ENCODE results near the gene JSRP1. TPM values are rescaled to one million over a fixed set of nuclear protein-coding genes. Genes with fewer than 3 reads are reported as not detected.
A peak's percentile ranks its signal among the peaks of the same experiment; 100 is the strongest.

JSRP1 gene
- total and polyA plus RNA-seq, 2 experiments from 2014 or later = 0.30 to 0.93 TPM

DNA sequence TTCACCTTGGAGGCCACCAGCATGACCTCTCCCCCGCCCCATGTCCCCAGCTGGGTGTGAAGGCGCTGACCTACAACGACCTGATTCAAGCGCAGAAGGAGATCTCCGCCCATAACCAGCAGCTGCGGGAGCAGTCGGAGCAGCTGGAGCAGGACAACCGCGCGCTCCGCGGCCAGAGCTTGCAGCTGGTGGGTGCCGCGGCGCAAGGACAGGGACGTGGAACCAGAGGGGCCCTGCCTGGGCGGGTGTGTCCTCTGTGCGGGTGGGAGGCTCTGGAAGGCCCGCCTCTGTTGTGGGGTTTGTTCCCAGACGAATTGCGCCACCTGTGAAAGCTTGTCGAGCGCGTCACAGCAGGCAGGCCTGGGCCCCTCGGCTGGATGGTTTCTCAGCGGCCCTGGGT lies 42.4 kb downstream of the JSRP1 start:
- WGBS (ENCODE audit: low lambda C conversion rate, missing lambda C conversion rate) = 93% methylated on average over 25 of the region's 26 CpGs
- peak overlapping the region; percentile 92 for H3K27ac ChIP-seq
- H3K4me3 ChIP-seq = no peak overlapping the region

DNA sequence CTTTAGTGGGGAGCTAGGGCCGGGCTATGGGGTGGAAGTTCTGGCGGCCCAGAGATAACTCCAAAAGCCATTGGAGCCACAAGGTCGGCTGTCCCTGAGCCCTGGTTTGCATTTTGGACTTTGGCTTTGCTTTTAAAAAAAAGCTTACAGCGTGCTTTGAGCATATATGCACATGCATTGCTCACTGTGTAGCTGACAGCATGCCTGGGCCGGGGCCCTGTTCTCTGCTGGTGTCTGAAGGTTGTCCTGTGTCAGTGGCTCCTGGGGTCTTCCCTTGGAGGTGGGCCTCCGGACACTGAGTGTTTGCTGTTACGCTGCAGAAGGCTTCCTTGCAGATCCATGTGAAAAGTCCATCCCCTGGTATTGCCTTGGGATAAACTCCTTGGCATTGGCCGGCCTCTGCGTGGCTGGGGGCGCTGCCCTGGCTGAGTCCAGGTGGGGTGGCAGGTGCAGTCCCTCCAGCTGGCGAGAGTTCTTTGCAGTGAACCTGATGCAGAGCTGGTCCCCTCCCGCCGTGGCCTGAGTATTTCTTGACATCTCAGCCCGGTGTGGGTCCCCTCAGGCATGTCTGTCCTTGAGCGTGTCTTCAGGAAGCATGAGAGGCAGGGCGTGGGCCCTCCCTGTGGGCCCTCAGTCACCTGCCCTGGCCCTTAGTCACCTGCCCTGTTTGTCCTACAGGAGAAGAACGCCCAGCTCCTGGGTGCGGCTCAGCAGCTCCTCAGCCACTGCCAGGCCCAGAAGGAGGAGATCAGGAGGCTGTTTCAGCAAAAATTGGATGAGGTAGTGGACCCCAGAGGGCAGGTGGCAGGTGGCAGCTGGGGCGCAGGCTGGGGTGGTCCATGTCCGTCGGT lies 43.1 kb downstream of the JSRP1 start:
- Histone ChIP-seq H2AFZ (no peak overlapping the region), H3K9me3 (ENCODE audit: low read depth) (no peaks in the 10 kb centered on the region), H4K20me1 (ENCODE audit: insufficient read depth, poor library complexity, severe bottlenecking) (no peaks in the 10 kb centered on the region), H3K79me2 (no peaks in the 10 kb centered on the region), H3K27ac (peak overlapping the region; percentile 92), H3K4me3 (no peak overlapping the region), H3K4me1 (ENCODE audit: insufficient read depth) (peaks cover 21% of the 10 kb centered on the region), H3K27me3 (no peaks in the 10 kb centered on the region), H3K4me2 (no peak overlapping the region), H3K9me2 (replicated peaks; ENCODE audit: insufficient read depth) (no peaks in the 10 kb centered on the region), H3K36me3 (replicated peaks; ENCODE audit: insufficient read depth, low read depth) (no peaks in the 10 kb centered on the region)
- DNase-seq (ENCODE audit: low spot score) = peak; percentile 77
- no peak for TF ChIP-seq EZH2 (IDR thresholded peaks at IDR 0.05; ENCODE audit: borderline replicate concordance)
- WGBS (ENCODE audit: low lambda C conversion rate, missing lambda C conversion rate) = 80% methylated on average over 21 of the region's 21 CpGs

More for the DNA sequence above, 42.4 kb downstream of the JSRP1 start:
- no peaks in the 10 kb centered on the region for H3K9me3 ChIP-seq (ENCODE audit: low read depth)
- H4K20me1 ChIP-seq (ENCODE audit: insufficient read depth, poor library complexity, severe bottlenecking) = no peaks in the 10 kb centered on the region
- H3K4me1 ChIP-seq (ENCODE audit: insufficient read depth) = peaks cover 18% of the 10 kb centered on the region
- no peak overlapping the region for H2AFZ ChIP-seq
- no peaks in the 10 kb centered on the region for H3K9me2 ChIP-seq (replicated peaks; ENCODE audit: insufficient read depth)
- no peaks in the 10 kb centered on the region for H3K36me3 ChIP-seq (replicated peaks; ENCODE audit: insufficient read depth, low read depth)
- no peaks in the 10 kb centered on the region for H3K79me2 ChIP-seq
- H3K27me3 ChIP-seq = no peaks in the 10 kb centered on the region
- H3K4me2 ChIP-seq = no peak overlapping the region
- no peak for TF ChIP-seq CTCF (IDR thresholded peaks at IDR 0.05; ENCODE audit: poor library complexity)
- TF ChIP-seq EZH2 (IDR thresholded peaks at IDR 0.05; ENCODE audit: borderline replicate concordance) = no peak
- TF ChIP-seq EZH2phosphoT487 (IDR thresholded peaks at IDR 0.05; ENCODE audit: low read depth, severe bottlenecking, unreplicated experiment) = no peak
- no peak for DNase-seq (ENCODE audit: low spot score)

GRCh38 chr19:2210987-2211740 lies 45.1 kb downstream of the JSRP1 start:
- Histone ChIP-seq H3K4me2 (no peak overlapping the region), H3K79me2 (no peaks in the 10 kb centered on the region), H3K4me3 (no peak overlapping the region), H3K36me3 (replicated peaks; ENCODE audit: insufficient read depth, low read depth) (no peaks in the 10 kb centered on the region), H2AFZ (no peak overlapping the region), H3K9me3 (ENCODE audit: low read depth) (no peaks in the 10 kb centered on the region), H3K27ac (peak overlapping the region; percentile 92), H4K20me1 (ENCODE audit: insufficient read depth, poor library complexity, severe bottlenecking) (no peaks in the 10 kb centered on the region), H3K27me3 (no peaks in the 10 kb centered on the region), H3K9me2 (replicated peaks; ENCODE audit: insufficient read depth) (no peaks in the 10 kb centered on the region), H3K4me1 (ENCODE audit: insufficient read depth) (peaks cover 21% of the 10 kb centered on the region)
- TF ChIP-seq EZH2 (IDR thresholded peaks at IDR 0.05; ENCODE audit: borderline replicate concordance) = no peak
- no peak for TF ChIP-seq CTCF (IDR thresholded peaks at IDR 0.05; ENCODE audit: poor library complexity)
- TF ChIP-seq EZH2phosphoT487 (IDR thresholded peaks at IDR 0.05; ENCODE audit: low read depth, severe bottlenecking, unreplicated experiment) = no peak
- DNase-seq (ENCODE audit: low spot score) = no peak
- WGBS (ENCODE audit: low lambda C conversion rate, missing lambda C conversion rate) = 97% methylated on average over 33 of the region's 33 CpGs

GRCh38 chr19:2210206-2210605 lies 46.0 kb downstream of the JSRP1 start:
- 96% methylated on average over 16 of the region's 21 CpGs for WGBS (ENCODE audit: low lambda C conversion rate, missing lambda C conversion rate)
- no peaks in the 10 kb centered on the region for H3K27me3 ChIP-seq
- DNase-seq (ENCODE audit: low spot score) = no peak
- no peaks in the 10 kb centered on the region for H3K36me3 ChIP-seq (replicated peaks; ENCODE audit: insufficient read depth, low read depth)
- H3K4me1 ChIP-seq (ENCODE audit: insufficient read depth) = peaks cover 21% of the 10 kb centered on the region
- no peaks in the 10 kb centered on the region for H4K20me1 ChIP-seq (ENCODE audit: insufficient read depth, poor library complexity, severe bottlenecking)
- no peaks in the 10 kb centered on the region for H3K9me3 ChIP-seq (ENCODE audit: low read depth)
- H3K27ac ChIP-seq = no peak overlapping the region
- H3K4me3 ChIP-seq = no peak overlapping the region
- no peaks in the 10 kb centered on the region for H3K79me2 ChIP-seq
- H2AFZ ChIP-seq = no peak overlapping the region
- TF ChIP-seq CTCF (IDR thresholded peaks at IDR 0.05; ENCODE audit: poor library complexity) (no peak), EZH2phosphoT487 (IDR thresholded peaks at IDR 0.05; ENCODE audit: low read depth, severe bottlenecking, unreplicated experiment) (no peak), EZH2 (IDR thresholded peaks at IDR 0.05; ENCODE audit: borderline replicate concordance) (no peak)
- no peaks in the 10 kb centered on the region for H3K9me2 ChIP-seq (replicated peaks; ENCODE audit: insufficient read depth)
- H3K4me2 ChIP-seq = no peak overlapping the region

Data from hepatocyte (in vitro differentiated cells).